ENCODE measurements around the gene GRM8.

Gene GRM8

GRCh38 chr7:127252778-127253280 lies at the start of gene GRM8:
Gene GRM8, minus strand, starts transcription at chr7:127252941.
- peak; percentile 47 for DNase-seq (ENCODE audit: low read depth)

GRCh38 chr7:127290801-127291361 lies 38.1 kb upstream of the GRM8 start:
- DNase-seq (ENCODE audit: low read depth): no peak

- DNase-seq (ENCODE audit: low read depth): no peak
These were observed 37.4 kb upstream of the GRM8 start for GRCh38 chr7:127290116-127290655.

- DNase-seq (ENCODE audit: low read depth): no peak
These were observed 34.4 kb upstream of the GRM8 start for GRCh38 chr7:127287133-127287532.

GRCh38 chr7:127270093-127270492 lies 17.4 kb upstream of the GRM8 start:
- DNase-seq (ENCODE audit: low read depth): no peak

GRCh38 chr7:127266047-127266446 lies 13.3 kb upstream of the GRM8 start:
- no peak for DNase-seq (ENCODE audit: low read depth)

- no peak for DNase-seq (ENCODE audit: low read depth)
These were observed 11.5 kb upstream of the GRM8 start for GRCh38 chr7:127264219-127264618.

GRCh38 chr7:127258111-127258510 lies 5.4 kb upstream of the GRM8 start:
- no peak for DNase-seq (ENCODE audit: low read depth)

- DNase-seq (ENCODE audit: low read depth): no peak
These were observed 4.3 kb upstream of the GRM8 start for GRCh38 chr7:127257086-127257485.

- no peak for DNase-seq (ENCODE audit: low read depth)
These were observed 3.4 kb upstream of the GRM8 start for GRCh38 chr7:127256041-127256725.

GRCh38 chr7:127254163-127254684 lies 1.5 kb upstream of the GRM8 start:
- DNase-seq (ENCODE audit: low read depth): no peak

GRCh38 chr7:127253281-127254162 lies 781 bp upstream of the GRM8 start:
- peak; percentile 57 for DNase-seq (ENCODE audit: low read depth)

GRCh38 chr7:127252377-127252713 lies 396 bp downstream of the GRM8 start:
- DNase-seq (ENCODE audit: low read depth): no peak

GRCh38 chr7:127251465-127252376 lies 1.0 kb downstream of the GRM8 start:
- DNase-seq (ENCODE audit: low read depth): no peak

GRCh38 chr7:127251036-127251464 lies 1.7 kb downstream of the GRM8 start:
- no peak for DNase-seq (ENCODE audit: low read depth)

- peak; percentile 9 for DNase-seq (ENCODE audit: low read depth)
These were observed 2.3 kb downstream of the GRM8 start for GRCh38 chr7:127250312-127251035.

GRCh38 chr7:127245607-127246006 lies 7.1 kb downstream of the GRM8 start:
- DNase-seq (ENCODE audit: low read depth): no peak

- DNase-seq (ENCODE audit: low read depth): no peak
These were observed 7.7 kb downstream of the GRM8 start for GRCh38 chr7:127245002-127245401.

GRCh38 chr7:127239814-127240213 lies 12.9 kb downstream of the GRM8 start:
- DNase-seq (ENCODE audit: low read depth): no peak

- no peak for DNase-seq (ENCODE audit: low read depth)
These were observed 19.1 kb downstream of the GRM8 start for GRCh38 chr7:127233630-127234029.

GRCh38 chr7:127231415-127231814 lies 21.3 kb downstream of the GRM8 start:
- no peak for DNase-seq (ENCODE audit: low read depth)

All from ELR (cell line).